A673 (cell line): ENCODE data around the gene GALM. TPM values are rescaled to one million over a fixed set of nuclear protein-coding genes. Genes with fewer than 3 reads are reported as not detected.
"Not testable (repeated sequence)": the region's sequence is repeated elsewhere in the genome, so short reads cannot be mapped to it uniquely, and the experiment has no call there.

Experiments
- BruUV-seq: library from RNA; stranded (reverse); fragments of 400-500 nt; replicated peaks from 2 replicates; lab custom pipeline; 2021; lab: Mats Ljungman, UMichigan
- CTCF ChIA-PET: fragments of 300-600 bp; sonication (Branson Sonifier 250); formaldehyde crosslinking; loops from one replicate; lab custom pipeline; 2022; ENCODE audit warnings: antibody characterized with exemption; lab: Charles Lee
- POLR2A ChIA-PET: fragments of 300-600 bp; sonication (Branson Sonifier 250); formaldehyde crosslinking; loops from one replicate; lab custom pipeline; 2022; ENCODE audit warnings: antibody characterized with exemption; ENCODE audit not compliant: low non-redundant PET; lab: Charles Lee
- DNase-seq: peaks from one replicate; pipeline ENCODE4 v3.0.0-alpha.2; 2015; ENCODE audit warnings: low spot score
- H3K27ac ChIP-seq: fragments of 200-600 bp; sonication (generic); 2 replicates; pipeline ENCODE4 v1.5.1; 2016; ENCODE audit warnings: mixed run types, low read depth, mild to moderate bottlenecking, mixed read lengths, antibody characterized with exemption, low read length; ENCODE audit not compliant: poor library complexity, severe bottlenecking
- H3K27me3 ChIP-seq: fragments of 200-600 bp; sonication (generic); replicated peaks from 2 replicates; pipeline ENCODE4 v1.6.1; 2017; ENCODE audit warnings: mixed run types, low read depth, mild to moderate bottlenecking, mixed read lengths, antibody characterized with exemption, low read length; ENCODE audit not compliant: insufficient read depth, poor library complexity
- H3K36me3 ChIP-seq: fragments of 200-600 bp; sonication (generic); 2 replicates; pipeline ENCODE4 v1.6.1; 2016; ENCODE audit warnings: mixed run types, mild to moderate bottlenecking, mixed read lengths, antibody characterized with exemption, low read length; ENCODE audit not compliant: insufficient read depth, poor library complexity, severe bottlenecking
- H3K4me1 ChIP-seq: fragments of 200-600 bp; sonication (generic); 2 replicates; pipeline ENCODE4 v1.6.1; 2017; ENCODE audit warnings: mixed run types, mild to moderate bottlenecking, mixed read lengths, antibody characterized with exemption, low read length; ENCODE audit not compliant: insufficient read depth, poor library complexity, severe bottlenecking
- H3K4me3 ChIP-seq: fragments of 200-600 bp; sonication (generic); 2 replicates; pipeline ENCODE4 v1.5.1; 2016; ENCODE audit warnings: low read depth, mixed run types, mild to moderate bottlenecking, mixed read lengths, low read length; ENCODE audit not compliant: poor library complexity, severe bottlenecking
- H3K9me3 ChIP-seq: fragments of 200-600 bp; sonication (generic); 2 replicates; pipeline ENCODE4 v1.6.1; 2016; ENCODE audit warnings: mixed run types, low read depth, mild to moderate bottlenecking, mixed read lengths, antibody characterized with exemption, low read length; ENCODE audit not compliant: poor library complexity, severe bottlenecking
- CTCF ChIP-seq: fragments of 300-800, 200-600 bp; sonication (generic); conservative IDR thresholded peaks from 2 replicates; pipeline ENCODE4 v1.5.1; 2017; ENCODE audit warnings: low read depth, mild to moderate bottlenecking, antibody characterized with exemption, low read length, moderate library complexity, mixed read lengths
- EZH2 ChIP-seq: fragments of 200-600 bp; sonication (generic); IDR thresholded peaks from 2 replicates; pipeline ENCODE4 v1.6.1; 2017; ENCODE audit warnings: borderline replicate concordance, low read depth, mild to moderate bottlenecking, mixed read lengths, antibody characterized with exemption, low read length; ENCODE audit not compliant: poor library complexity, severe bottlenecking
- intact Hi-C: fragments of 100-400 bp; cut with micrococcal nuclease; formaldehyde crosslinking; loops from one replicate; pipeline ENCODE4 v1.10.0; 2022; ENCODE audit not compliant: unreplicated experiment
- total RNA-seq: library from RNA; stranded (reverse); gene quantifications from 2 replicates; pipeline ENCODE4 v1.2.3, GENCODE V29; 2021

Gene GALM
- total RNA-seq, 1 experiment from 2014 or later = 6.6 TPM

- intact Hi-C loops = no loop called here
Measured at GRCh38 chr2:38634684-38635083, 31.2 kb upstream of the GALM start.

GRCh38 chr2:38635139-38635538 is 30.8 kb upstream of the GALM start:
- H3K27me3 ChIP-seq = no peaks in the 10 kb centered on the region
- H3K27ac ChIP-seq = no peak overlapping the region
- ChIA-PET POLR2A (no interaction called here), CTCF (no interaction called here)
- TF ChIP-seq EZH2 = no peak
- TF ChIP-seq CTCF = no peak
- intact Hi-C loops = no loop called here
- H3K36me3 ChIP-seq = no peaks in the 10 kb centered on the region
- BruUV-seq = no TSS peak
- no peaks in the 10 kb centered on the region for H3K4me1 ChIP-seq
- H3K4me3 ChIP-seq = no peak overlapping the region
- DNase-seq = no peak
- H3K9me3 ChIP-seq = no peaks in the 10 kb centered on the region

More at GRCh38 chr2:38634684-38635083, 31.2 kb upstream of the GALM start:
- Histone ChIP-seq H3K4me3 (no peak overlapping the region), H3K36me3 (no peaks in the 10 kb centered on the region), H3K4me1 (no peaks in the 10 kb centered on the region), H3K9me3 (no peaks in the 10 kb centered on the region), H3K27ac (no peak overlapping the region), H3K27me3 (no peaks in the 10 kb centered on the region)
- no TSS peak for BruUV-seq
- ChIA-PET CTCF (no interaction called here), POLR2A (no interaction called here)
- no peak for TF ChIP-seq EZH2
- no peak for TF ChIP-seq CTCF
- DNase-seq = no peak

GRCh38 chr2:38636069-38636468 is 29.8 kb upstream of the GALM start:
- intact Hi-C loops = no loop called here
- no peak for DNase-seq
- ChIA-PET POLR2A (no interaction called here), CTCF (no interaction called here)
- Histone ChIP-seq H3K4me3 (no peak overlapping the region), H3K9me3 (no peaks in the 10 kb centered on the region), H3K27ac (no peak overlapping the region), H3K4me1 (no peaks in the 10 kb centered on the region), H3K27me3 (no peaks in the 10 kb centered on the region), H3K36me3 (no peaks in the 10 kb centered on the region)
- no TSS peak for BruUV-seq
- TF ChIP-seq CTCF (no peak), EZH2 (no peak)

- POLR2A ChIA-PET = not testable (repeated sequence)
Measured at GRCh38 chr2:38642373-38643017, 23.4 kb upstream of the GALM start.

More at GRCh38 chr2:38642373-38643017, 23.4 kb upstream of the GALM start:
- H3K27me3 ChIP-seq, H3K4me3 ChIP-seq, H3K27ac ChIP-seq, intact Hi-C loops, H3K36me3 ChIP-seq, H3K9me3 ChIP-seq, DNase-seq, BruUV-seq, CTCF ChIA-PET, H3K4me1 ChIP-seq: not testable (repeated sequence)
